Esophagus muscularis mucosa (tissue), 4 donors: ENCODE measurements around the gene DYNC2H1. TPM values are rescaled to one million over a fixed set of nuclear protein-coding genes. Genes with fewer than 3 reads are reported as not detected.

Experiments
- DNase-seq: peaks from one replicate; pipeline ENCODE4 v3.0.0-alpha.2; 2017; ENCODE audit errors: extremely low spot score
- H3K27ac ChIP-seq, 4 donors: fragments of 200-600 bp; sonication (generic); replicated peaks in 1 of 4; 1 replicate in 3 of 4; 2 replicates in 1 of 4; pipeline ENCODE4 v1.5.1; 2016 to 2019; ENCODE audit warnings: mild to moderate bottlenecking in 1 of 4
- H3K27me3 ChIP-seq, 4 donors: fragments of 200-600 bp; sonication (generic); one replicate each; pipeline versions ENCODE4 v1.5.1 to v1.6.0; 2016 to 2019
- H3K36me3 ChIP-seq, 4 donors: fragments of 200-600 bp; sonication (generic); one replicate each; pipeline ENCODE4 v1.5.1; 2016 to 2019
- H3K4me1 ChIP-seq, 4 donors: fragments of 200-600 bp; sonication (generic); one replicate each; pipeline ENCODE4 v1.5.1; 2016 to 2019
- H3K4me3 ChIP-seq, 4 donors: fragments of 200-600 bp; sonication (generic); 1 replicate in 2 of 4; 2 replicates in 2 of 4; pipeline ENCODE4 v1.5.1; 2016 to 2019; ENCODE audit warnings: mild to moderate bottlenecking in 4 of 4, moderate library complexity in 1 of 4
- H3K9me3 ChIP-seq, 4 donors: fragments of 200-600 bp; sonication (generic); 1 replicate in 3 of 4; 2 replicates in 1 of 4; pipeline ENCODE4 v1.5.1; 2016 to 2019
- EP300 ChIP-seq: sonication (generic); formaldehyde crosslinking; IDR thresholded peaks from one replicate; pipeline ENCODE4 v1.6.1; 2017; ENCODE audit warnings: antibody characterized with exemption
- POLR2A ChIP-seq: fragments of 450-650 bp; IDR thresholded peaks from one replicate; pipeline ENCODE4 v1.6.1; 2017; ENCODE audit warnings: antibody characterized with exemption, moderate library complexity, mild to moderate bottlenecking, low read depth
- POLR2AphosphoS5 ChIP-seq, 2 donors: sonication (generic); formaldehyde crosslinking; IDR thresholded peaks; one replicate each; pipeline ENCODE4 v1.6.1; 2017; ENCODE audit warnings: antibody characterized with exemption in 2 of 2
- WGBS: methylation state at CpG from one replicate; pipeline ENCODE4 v1.1.5; 2018; 5-methylcytosine and 5-hydroxymethylcytosine counted together
- intact Hi-C: fragments of 100-400 bp; cut with DNase I; formaldehyde crosslinking; loops from one replicate; pipeline ENCODE4 v1.15.1; 2023
- small RNA-seq, 3 donors: library from RNA; depleted of rRNA; stranded (forward); fragments of <200 nt; gene quantifications; one replicate each; pipeline ENCODE3, GENCODE V24; 2016
- total RNA-seq, 4 donors: library from RNA; depleted of rRNA; stranded (reverse); fragments of >200 nt; gene quantifications; one replicate each; pipeline versions ENCODE4 v1.1.0 to v1.2.1, GENCODE V29; 2016
- TF ChIP-seq, protein P1 (sequence below), 3 experiments: fragments of 200-600 bp in 2 of 3; fragments of 450-650 bp in 1 of 3; sonication (generic) in 2 of 3; IDR thresholded peaks; one replicate each; pipeline ENCODE4 v1.5.1; 2017 to 2019; ENCODE audit warnings: antibody characterized with exemption in 3 of 3, mild to moderate bottlenecking in 2 of 3, moderate library complexity in 1 of 3

DYNC2H1 gene
- total RNA-seq, 4 donors from 2014 or later, result 9.2 to 14.5 (median 12.5) TPM

DNA sequence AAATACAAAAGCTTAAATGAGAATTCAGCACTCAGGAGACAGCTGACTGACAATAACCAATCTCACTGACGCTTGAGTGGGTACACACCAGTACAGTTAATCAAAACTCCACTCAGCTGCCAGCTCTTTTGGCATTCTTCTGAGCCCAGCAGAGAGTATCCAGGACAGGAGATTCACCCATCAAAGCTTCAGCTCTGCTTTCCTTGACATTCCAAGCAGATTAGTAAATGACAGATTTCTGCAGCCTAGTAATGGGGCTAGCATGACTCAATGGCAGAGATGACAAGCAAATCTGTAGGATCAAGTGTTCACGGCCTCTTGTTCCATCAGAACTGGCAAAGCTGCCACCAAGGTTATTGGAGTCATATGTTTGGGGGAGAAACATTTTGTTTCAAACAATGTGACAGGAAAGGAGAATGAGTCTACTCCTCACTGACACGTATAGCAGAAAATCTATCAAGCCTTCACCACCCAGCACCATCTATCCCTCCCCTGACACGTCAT is 420.0 kb downstream of the DYNC2H1 start:
- 57% methylated on average over 4 of the region's 4 CpGs for WGBS
- no peak for TF ChIP-seq POLR2AphosphoS5 (IDR thresholded peaks at IDR 0.05)
- no peak for TF ChIP-seq POLR2A
- TF ChIP-seq, protein P1, sequence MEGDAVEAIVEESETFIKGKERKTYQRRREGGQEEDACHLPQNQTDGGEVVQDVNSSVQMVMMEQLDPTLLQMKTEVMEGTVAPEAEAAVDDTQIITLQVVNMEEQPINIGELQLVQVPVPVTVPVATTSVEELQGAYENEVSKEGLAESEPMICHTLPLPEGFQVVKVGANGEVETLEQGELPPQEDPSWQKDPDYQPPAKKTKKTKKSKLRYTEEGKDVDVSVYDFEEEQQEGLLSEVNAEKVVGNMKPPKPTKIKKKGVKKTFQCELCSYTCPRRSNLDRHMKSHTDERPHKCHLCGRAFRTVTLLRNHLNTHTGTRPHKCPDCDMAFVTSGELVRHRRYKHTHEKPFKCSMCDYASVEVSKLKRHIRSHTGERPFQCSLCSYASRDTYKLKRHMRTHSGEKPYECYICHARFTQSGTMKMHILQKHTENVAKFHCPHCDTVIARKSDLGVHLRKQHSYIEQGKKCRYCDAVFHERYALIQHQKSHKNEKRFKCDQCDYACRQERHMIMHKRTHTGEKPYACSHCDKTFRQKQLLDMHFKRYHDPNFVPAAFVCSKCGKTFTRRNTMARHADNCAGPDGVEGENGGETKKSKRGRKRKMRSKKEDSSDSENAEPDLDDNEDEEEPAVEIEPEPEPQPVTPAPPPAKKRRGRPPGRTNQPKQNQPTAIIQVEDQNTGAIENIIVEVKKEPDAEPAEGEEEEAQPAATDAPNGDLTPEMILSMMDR (IDR thresholded peaks at IDR 0.05), result no peak
- TF ChIP-seq EP300, result no peak
- no peak for DNase-seq
- no peak overlapping the region for H3K27ac ChIP-seq
- no peaks in the 10 kb centered on the region for H3K27me3 ChIP-seq
- H3K36me3 ChIP-seq, result no peaks in the 10 kb centered on the region
- no peak overlapping the region for H3K4me3 ChIP-seq
- no peaks in the 10 kb centered on the region for H3K4me1 ChIP-seq
- intact Hi-C loops, result no loop called here
- H3K9me3 ChIP-seq, result no peaks in the 10 kb centered on the region

Small RNA genes lying within 50 kb of the gene (small RNA-seq; reads per million reads assigned to genes)
- gene AP003461.1, result 0 reads per million in 3 donors

Other genes with a start within 250 kb of the DYNC2H1 start
- not detected for gene MMP12, start 234.4 kb upstream of the DYNC2H1 start, total RNA-seq
- gene MMP13, start 153.7 kb upstream of the DYNC2H1 start, total RNA-seq, result not detected
- gene DCUN1D5, start 17.3 kb upstream of the DYNC2H1 start, total RNA-seq, result 10 to 100 TPM; 37.0 to 48.9 (median 42.6) TPM